GM21360 (cell line): Measurements from ENCODE around the gene ANKRD44.

Source experiments
- ATAC-seq: cut with Tn5 transposase; IDR thresholded peaks from one replicate; pipeline ENCODE4 v1.9.1; 2021; ENCODE audit warnings: mild to moderate bottlenecking, moderate library complexity; ENCODE audit not compliant: unreplicated experiment

Gene ANKRD44

GRCh38 chr2:197189426-197190099 lies 121.0 kb downstream of the ANKRD44 start:
- no peak for ATAC-seq

DNA sequence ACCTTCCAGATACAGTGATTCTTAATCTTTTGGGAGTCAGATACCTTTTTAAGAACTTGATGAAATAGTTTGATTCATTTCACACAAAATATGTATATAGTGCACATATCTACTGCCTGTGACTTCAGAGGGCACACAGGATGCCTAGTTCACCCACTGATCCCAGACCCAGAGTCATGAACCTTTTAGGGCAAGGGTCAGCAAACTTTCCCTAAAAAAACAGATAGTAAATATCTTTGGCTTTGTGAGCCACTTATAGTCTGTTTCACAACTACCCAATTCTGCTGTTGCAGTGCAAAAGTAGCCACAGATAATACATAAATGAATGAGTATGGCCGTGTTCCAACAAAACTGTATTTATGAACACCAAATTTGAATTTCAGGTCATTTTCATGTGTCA lies 124.9 kb downstream of the ANKRD44 start:
- ATAC-seq: no peak

DNA sequence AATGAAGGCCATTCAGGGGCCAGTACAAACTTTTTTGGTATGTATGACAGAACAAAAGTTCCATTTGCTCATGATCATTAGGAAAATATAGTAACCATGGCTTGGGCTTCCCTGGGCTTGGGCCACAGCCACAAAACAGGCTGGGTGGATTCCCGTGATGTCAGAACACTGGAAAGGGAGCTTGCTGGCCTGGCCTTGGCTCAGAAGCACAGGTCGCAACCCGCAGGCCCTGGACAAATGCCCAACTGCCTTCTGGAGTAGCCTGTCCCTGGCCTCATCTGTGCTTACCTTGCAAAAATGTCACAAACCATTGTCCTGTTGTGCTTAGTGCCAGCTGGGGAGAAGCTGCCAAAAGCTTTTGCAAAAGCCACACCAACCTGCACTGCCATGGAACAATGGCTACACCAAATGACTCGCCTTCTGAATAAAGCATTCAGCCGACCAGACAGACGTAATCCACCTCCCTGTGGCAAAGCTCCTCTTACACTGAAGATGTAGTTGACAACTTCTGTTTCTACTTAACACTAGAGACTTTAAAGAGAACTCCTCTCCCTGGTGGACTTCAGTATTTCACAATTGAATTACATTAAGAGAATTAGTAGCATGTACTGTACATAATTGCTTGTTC lies 125.5 kb downstream of the ANKRD44 start:
- ATAC-seq: no peak

DNA sequence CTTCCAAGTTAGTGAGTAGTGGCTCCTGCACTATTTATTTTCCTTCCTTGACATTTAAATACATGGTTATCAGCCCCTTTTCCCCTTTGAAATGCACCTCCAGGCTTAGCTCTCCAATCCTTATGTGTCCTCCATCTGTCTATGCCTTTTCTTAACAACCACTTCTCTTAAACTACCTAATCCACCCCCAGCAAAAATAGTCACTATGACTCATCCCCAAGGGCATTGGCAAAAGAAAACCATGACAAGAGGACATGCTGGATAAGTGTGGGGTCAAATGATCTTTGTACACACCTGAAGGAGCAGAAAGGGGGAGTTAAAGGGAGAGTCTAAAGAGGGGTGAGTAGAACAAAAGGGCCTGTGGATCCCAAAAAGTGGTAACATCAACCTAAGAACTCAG lies 127.2 kb downstream of the ANKRD44 start:
- no peak for ATAC-seq

DNA sequence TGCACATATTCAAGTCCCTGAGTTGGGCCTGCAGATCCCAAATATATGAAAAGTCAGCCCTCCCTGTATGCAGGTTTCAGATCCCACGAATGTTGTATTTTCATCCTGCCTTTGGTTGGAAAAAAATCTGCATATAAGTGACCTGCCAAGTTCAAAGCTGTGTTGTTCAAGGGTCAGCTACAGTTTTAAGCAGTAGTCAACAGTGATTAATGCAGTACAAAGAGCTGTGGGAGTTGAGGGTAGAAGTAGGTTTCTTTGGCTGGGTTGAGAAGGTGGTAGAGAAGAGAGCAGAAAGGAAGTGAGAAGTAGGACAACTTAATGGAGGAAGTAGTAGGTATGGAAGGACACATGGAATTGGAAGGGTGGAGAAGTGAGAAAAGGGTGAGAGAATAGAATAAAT lies 127.9 kb downstream of the ANKRD44 start:
- no peak for ATAC-seq

DNA sequence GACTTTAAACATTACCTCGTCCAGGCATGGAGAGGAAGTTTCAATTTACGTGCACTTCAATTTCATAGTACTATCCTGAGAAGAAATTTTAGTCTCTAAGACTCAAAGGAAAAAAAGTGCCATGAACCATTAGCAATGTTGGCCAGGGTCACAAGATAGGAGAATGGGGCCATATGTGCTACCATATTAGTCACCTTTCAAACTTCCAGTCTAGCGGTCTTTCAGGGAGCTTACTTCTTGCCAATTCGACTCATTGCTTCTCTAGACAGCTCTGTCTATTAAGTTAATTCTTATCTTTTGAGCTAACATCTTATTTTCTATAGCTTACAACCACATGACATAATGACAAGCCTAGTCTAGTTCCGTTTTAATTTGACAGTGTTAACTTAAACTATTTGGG lies 129.1 kb downstream of the ANKRD44 start:
- ATAC-seq: no peak

DNA sequence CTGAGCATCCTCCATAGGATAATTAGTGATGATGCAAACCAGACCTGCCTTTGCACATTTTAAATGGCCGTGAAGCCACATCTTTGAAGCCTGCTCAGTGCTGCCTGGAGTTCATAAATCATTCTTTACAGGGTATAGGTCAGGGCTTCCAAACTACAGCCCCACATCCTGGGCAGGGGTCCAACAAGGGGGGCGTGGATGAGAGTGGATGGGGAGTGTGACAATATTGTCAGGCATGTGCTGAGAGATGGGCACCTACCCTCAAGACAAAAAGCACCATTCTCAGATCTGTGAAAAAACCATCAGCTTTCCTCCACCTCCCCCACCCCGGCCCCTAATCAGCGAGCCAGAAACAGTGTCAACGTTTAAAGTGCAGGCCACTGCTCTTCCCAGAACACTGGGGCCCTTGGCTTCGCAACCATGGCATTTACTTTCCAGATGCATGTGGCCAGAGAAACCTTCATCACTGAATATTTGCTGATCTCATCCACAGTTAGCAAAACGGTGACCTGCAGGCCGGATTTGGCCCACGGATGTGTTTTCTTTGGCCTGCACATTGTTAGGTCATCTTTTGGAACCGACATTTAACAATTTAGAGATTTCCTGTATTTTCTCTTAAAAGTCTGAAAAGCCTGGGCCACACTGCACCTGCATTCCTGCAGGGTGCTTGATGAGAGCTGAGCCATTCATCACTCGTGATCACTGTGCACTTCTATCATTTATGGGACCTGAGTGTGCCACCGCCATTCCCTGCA lies 130.7 kb downstream of the ANKRD44 start:
- ATAC-seq: no peak

DNA sequence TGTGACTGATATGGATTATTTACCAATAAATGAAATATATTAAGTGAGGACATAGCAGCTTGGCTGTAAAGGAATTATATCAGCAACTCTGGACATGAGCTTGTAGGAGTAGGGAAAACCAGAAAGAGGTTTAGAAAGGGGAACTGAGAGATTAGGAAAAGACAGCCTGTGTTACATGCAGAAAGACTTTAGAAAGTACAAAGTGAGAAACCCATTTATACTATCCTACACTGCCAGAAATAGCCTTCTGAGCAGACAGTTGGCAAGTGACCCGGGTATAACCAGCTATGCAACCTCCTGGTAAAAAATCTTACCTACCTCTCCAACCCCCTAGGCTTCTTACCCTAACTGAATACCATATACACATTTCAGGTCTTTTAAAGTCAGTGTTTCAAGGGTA lies 134.1 kb downstream of the ANKRD44 start:
- no peak for ATAC-seq

- ATAC-seq: no peak
These were observed 136.0 kb downstream of the ANKRD44 start for GRCh38 chr2:197174539-197175094.

GRCh38 chr2:197171582-197171981 lies 139.0 kb downstream of the ANKRD44 start:
- no peak for ATAC-seq

DNA sequence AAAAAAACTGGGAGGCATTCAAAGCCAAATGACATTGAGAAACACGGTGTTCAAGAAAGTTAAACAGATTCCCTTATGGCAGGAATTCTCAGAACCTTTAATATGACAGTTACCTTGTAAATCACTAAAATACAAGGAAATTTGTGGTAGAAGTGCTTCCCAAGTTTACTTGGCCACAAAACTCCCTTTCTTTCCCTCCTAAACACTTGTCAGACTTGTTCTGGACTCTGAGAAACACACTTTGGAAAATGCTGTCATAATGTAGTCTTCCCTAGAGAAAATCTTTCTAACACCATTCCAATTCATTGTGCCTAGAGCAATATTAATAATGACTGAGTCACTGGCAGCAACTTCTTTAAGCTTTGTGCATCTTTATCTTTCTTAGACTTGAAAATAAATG lies 140.4 kb downstream of the ANKRD44 start:
- ATAC-seq: no peak

- ATAC-seq: peak; percentile 86
These were observed 141.9 kb downstream of the ANKRD44 start for GRCh38 chr2:197168705-197169104.

DNA sequence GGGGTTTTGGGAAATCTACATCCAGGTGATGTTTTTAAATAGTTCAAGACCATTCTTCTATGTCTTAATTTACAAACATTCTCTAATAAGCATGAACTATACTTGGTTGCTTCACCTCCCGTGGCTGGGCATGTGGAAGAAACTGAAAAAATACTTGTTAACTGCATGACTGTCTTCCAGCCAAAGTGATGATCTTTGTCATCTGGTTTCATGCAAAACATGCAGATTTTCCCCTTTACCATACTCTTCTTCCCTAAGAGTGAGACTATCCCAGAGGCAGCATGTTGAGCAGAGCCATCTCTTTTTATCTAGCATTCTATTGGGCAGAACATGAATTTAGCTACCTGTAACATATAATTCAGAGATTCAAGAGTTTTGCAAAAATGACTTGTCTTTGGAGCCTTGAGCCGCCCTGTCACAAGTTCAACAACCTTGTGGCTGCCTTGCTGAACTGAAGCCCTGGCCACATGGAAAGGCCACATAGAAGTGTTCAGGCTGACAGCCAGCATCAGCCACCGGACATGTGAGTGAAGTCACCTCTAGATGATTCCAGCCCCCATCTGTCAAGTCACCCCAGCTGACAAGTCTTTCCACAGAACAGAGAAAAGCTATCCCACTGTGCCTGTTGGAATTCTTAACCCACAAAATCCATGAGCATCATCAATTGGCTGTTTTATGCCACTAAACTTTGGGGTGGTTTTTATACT lies 142.8 kb downstream of the ANKRD44 start:
- no peak for ATAC-seq

GRCh38 chr2:197165020-197165419 lies 145.6 kb downstream of the ANKRD44 start:
- no peak for ATAC-seq

DNA sequence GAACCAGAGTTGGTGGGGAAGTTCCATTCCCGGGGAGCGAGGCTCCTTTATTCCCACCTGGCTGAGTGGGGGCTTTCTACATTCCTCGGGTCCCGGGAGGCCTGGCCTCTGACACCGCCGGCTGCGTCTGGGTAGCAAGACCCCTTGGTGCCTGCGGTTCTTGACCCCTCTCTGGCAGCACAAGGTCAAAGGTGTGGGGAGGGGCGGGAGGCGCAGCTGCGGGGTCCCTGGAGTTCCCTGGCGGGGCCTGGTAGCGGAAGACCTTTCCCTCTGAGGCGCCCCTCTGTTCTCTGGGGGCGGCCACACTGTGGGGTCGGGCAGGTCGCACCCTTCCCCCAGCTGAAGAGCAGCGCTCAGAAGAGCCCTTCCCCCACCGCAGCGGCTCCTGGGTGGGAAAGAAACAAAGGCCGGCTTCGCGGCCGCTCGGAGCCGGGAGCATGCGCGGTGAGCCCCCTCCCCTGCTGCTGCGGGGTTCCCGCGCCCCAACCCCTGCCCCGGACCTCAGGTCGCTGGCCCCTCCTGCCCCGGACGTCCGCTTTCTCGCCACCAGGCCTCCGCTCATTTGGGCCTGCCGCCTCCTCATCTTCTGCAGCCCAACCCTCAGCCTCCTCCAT lies 146.3 kb downstream of the ANKRD44 start:
- no peak for ATAC-seq

DNA sequence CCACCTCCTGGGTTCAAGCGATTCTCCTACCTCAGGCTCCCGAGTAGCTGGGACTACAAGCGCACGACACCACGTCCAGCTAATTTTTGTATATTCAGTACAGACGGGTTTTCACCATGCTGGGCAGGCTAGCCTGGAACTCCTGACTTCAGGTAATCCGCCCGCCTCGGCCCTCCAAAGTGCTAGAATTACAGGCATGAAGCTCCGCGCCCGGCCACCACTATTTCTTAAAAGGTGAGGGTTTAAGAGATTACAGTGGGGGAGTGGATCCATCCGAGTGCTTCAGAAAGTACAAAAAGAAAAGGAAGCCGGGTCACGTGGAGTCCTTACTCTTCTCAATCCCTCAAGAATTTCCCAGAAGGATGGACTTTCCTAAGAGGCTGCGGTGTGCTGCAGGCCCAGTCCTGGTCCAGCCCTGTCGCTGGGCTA lies 146.9 kb downstream of the ANKRD44 start:
- no peak for ATAC-seq

DNA sequence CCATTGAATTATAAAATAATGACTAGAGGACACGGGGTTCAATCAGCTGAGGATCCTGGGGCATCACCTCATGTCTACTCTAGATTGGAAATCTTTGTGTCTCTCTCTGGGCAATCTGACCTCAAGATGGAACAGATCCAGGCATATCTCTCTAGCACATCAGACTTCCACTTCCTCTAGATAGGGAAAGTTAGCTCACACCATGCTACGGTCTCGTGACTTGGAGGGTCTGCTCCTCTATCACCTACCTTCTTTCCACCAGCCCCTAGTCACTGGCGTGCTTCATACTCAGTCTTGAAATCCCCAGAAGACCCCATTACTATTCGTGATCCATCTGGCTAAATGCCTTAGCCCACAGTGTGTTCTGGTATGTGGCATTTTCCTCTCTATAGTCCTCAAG lies 148.8 kb downstream of the ANKRD44 start:
- ATAC-seq: no peak

DNA sequence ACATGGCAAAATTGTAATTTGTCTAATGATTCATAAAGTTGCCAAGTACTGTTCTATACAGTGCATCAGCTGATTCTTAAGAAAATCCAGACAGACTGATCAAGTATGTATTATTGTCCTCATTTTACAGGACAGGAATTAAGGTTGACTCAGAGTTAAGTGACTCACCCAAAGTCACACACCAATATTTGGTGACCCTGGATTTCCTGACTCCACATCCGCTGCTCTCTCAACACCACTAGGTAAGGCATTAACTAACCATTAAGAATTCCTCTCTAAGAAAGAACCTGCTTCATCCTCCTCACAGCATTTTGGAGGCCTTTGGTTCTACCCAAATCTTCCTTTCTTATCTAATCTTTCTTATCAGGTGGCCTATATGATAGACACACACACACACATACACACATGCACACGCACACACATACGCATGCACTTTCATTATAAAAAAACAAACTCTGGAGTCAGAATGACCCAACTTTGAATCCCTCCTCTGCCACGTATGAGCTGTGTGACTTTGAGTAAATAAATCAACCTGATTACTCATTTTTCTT lies 150.8 kb downstream of the ANKRD44 start:
- no peak for ATAC-seq

- no peak for ATAC-seq
These were observed 151.7 kb downstream of the ANKRD44 start for GRCh38 chr2:197158591-197159550.
